ENCODE measurements around the gene SCTR. TPM values are rescaled to one million over a fixed set of nuclear protein-coding genes. Genes with fewer than 3 reads are reported as not detected.

Gene SCTR
- total and polyA plus RNA-seq, 2 of the 8 experiments (the other 6 are each of a cell fraction or from before 2014, with no cell fraction given), result 0.15 TPM; not detected in 1

DNA sequence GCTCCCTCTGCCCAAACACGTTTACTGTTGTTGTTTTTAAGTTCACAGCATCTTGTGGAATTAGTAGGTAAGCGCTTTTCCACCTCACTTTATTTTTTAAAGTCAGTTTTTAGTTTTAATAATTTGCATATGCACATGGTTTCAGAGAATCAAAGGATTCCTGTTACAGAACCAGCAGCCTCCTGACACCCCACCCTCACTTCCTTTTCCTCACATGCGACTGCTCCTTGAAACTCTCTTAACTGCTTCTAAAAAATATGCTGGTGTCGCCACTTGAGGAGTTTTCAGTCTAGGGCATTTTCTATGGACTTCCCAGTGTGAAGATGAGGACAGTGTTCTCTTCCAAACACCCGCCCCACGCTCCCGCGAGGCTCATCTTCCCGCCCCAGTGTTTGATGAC, 78.2 kb downstream of the SCTR start (continued):
- TF ChIP-seq, protein P1, sequence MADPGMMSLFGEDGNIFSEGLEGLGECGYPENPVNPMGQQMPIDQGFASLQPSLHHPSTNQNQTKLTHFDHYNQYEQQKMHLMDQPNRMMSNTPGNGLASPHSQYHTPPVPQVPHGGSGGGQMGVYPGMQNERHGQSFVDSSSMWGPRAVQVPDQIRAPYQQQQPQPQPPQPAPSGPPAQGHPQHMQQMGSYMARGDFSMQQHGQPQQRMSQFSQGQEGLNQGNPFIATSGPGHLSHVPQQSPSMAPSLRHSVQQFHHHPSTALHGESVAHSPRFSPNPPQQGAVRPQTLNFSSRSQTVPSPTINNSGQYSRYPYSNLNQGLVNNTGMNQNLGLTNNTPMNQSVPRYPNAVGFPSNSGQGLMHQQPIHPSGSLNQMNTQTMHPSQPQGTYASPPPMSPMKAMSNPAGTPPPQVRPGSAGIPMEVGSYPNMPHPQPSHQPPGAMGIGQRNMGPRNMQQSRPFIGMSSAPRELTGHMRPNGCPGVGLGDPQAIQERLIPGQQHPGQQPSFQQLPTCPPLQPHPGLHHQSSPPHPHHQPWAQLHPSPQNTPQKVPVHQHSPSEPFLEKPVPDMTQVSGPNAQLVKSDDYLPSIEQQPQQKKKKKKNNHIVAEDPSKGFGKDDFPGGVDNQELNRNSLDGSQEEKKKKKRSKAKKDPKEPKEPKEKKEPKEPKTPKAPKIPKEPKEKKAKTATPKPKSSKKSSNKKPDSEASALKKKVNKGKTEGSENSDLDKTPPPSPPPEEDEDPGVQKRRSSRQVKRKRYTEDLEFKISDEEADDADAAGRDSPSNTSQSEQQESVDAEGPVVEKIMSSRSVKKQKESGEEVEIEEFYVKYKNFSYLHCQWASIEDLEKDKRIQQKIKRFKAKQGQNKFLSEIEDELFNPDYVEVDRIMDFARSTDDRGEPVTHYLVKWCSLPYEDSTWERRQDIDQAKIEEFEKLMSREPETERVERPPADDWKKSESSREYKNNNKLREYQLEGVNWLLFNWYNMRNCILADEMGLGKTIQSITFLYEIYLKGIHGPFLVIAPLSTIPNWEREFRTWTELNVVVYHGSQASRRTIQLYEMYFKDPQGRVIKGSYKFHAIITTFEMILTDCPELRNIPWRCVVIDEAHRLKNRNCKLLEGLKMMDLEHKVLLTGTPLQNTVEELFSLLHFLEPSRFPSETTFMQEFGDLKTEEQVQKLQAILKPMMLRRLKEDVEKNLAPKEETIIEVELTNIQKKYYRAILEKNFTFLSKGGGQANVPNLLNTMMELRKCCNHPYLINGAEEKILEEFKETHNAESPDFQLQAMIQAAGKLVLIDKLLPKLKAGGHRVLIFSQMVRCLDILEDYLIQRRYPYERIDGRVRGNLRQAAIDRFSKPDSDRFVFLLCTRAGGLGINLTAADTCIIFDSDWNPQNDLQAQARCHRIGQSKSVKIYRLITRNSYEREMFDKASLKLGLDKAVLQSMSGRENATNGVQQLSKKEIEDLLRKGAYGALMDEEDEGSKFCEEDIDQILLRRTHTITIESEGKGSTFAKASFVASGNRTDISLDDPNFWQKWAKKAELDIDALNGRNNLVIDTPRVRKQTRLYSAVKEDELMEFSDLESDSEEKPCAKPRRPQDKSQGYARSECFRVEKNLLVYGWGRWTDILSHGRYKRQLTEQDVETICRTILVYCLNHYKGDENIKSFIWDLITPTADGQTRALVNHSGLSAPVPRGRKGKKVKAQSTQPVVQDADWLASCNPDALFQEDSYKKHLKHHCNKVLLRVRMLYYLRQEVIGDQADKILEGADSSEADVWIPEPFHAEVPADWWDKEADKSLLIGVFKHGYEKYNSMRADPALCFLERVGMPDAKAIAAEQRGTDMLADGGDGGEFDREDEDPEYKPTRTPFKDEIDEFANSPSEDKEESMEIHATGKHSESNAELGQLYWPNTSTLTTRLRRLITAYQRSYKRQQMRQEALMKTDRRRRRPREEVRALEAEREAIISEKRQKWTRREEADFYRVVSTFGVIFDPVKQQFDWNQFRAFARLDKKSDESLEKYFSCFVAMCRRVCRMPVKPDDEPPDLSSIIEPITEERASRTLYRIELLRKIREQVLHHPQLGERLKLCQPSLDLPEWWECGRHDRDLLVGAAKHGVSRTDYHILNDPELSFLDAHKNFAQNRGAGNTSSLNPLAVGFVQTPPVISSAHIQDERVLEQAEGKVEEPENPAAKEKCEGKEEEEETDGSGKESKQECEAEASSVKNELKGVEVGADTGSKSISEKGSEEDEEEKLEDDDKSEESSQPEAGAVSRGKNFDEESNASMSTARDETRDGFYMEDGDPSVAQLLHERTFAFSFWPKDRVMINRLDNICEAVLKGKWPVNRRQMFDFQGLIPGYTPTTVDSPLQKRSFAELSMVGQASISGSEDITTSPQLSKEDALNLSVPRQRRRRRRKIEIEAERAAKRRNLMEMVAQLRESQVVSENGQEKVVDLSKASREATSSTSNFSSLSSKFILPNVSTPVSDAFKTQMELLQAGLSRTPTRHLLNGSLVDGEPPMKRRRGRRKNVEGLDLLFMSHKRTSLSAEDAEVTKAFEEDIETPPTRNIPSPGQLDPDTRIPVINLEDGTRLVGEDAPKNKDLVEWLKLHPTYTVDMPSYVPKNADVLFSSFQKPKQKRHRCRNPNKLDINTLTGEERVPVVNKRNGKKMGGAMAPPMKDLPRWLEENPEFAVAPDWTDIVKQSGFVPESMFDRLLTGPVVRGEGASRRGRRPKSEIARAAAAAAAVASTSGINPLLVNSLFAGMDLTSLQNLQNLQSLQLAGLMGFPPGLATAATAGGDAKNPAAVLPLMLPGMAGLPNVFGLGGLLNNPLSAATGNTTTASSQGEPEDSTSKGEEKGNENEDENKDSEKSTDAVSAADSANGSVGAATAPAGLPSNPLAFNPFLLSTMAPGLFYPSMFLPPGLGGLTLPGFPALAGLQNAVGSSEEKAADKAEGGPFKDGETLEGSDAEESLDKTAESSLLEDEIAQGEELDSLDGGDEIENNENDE (IDR thresholded peaks at IDR 0.05; ENCODE audit: insufficient replicate concordance, low read length), result no peak
- no peak for TF ChIP-seq RNF2 (IDR thresholded peaks at IDR 0.05; ENCODE audit: borderline replicate concordance, low read depth, low read length, missing control alignments, poor library complexity, severe bottlenecking)
- no peak for TF ChIP-seq TEAD4 (IDR thresholded peaks at IDR 0.05; ENCODE audit: low read depth, low read length)
- TF ChIP-seq EZH2 (IDR thresholded peaks at IDR 0.05; ENCODE audit: low read depth, low read length, severe bottlenecking), result no peak
- no peak for TF ChIP-seq EGR1 (IDR thresholded peaks at IDR 0.05; ENCODE audit: borderline replicate concordance, low read depth, low read length)
- no peak for TF ChIP-seq SUZ12 (IDR thresholded peaks at IDR 0.05; ENCODE audit: low read length)
- no peak for TF ChIP-seq NANOG (IDR thresholded peaks at IDR 0.05; ENCODE audit: insufficient read depth, low read depth, low read length, poor library complexity, severe bottlenecking)
- TF ChIP-seq SIN3A (conservative IDR thresholded peaks at IDR 0.05 in 1 of 2, IDR thresholded peaks at IDR 0.05 in 1 of 2; ENCODE audit: low read depth in 1 of 2, low read length in 2 of 2), result no peak

All from H1 (cell line).